C1 segment of cervical spinal cord (tissue), 14 donors: ENCODE results near the gene PRKAR2B.
"Not testable (repeated sequence)": the region's sequence is repeated elsewhere in the genome, so short reads cannot be mapped to it uniquely, and the experiment has no call there.

Source experiments
- DNase-seq, 14 donors: peaks; one replicate each; lab custom pipeline; 2025; lab: John Stamatoyannopoulos, UW

The PRKAR2B gene

DNA sequence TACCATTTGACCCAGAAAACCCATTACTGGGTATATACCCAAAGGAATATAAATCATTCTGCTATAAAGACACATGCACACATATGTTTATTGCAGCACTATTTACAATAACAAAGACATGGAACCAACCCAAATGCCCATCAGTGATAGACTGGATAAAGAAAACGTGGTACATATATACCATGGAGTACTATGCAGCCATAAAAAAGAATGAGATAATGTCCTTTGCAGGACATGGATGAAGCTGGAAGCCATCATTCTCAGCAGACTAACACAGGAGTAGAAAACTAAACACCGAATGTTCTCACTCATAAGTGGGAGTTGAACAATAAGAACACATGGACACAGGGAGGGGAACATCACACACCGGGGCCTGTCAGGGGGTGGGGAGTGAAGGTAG, 111.2 kb downstream of the PRKAR2B start:
- DNase-seq = not testable (repeated sequence)

- no peak for DNase-seq
Measured at GRCh38 chr7:107157091-107157490, 112.6 kb downstream of the PRKAR2B start.

- no peak for DNase-seq
Measured at GRCh38 chr7:107158028-107158427, 113.5 kb downstream of the PRKAR2B start.

DNA sequence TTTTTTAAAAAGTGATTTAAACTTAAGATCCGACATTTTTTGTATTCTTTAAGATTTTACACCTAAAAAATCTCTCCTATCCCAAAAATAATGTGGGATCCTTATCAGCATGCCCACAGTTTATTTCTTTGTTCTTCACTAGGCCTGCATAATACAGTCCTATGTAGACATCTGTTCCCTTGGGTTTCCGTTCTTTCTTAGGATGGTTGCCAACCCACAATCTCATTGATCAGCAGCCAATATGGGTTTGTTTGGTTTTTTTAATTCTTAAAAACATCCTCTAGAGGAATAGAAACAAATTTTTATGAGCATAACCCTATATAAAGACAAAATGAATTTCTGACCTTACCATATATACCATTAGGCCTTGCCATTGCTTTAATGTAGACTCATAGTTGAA, 115.9 kb downstream of the PRKAR2B start:
- DNase-seq = no peak

DNA sequence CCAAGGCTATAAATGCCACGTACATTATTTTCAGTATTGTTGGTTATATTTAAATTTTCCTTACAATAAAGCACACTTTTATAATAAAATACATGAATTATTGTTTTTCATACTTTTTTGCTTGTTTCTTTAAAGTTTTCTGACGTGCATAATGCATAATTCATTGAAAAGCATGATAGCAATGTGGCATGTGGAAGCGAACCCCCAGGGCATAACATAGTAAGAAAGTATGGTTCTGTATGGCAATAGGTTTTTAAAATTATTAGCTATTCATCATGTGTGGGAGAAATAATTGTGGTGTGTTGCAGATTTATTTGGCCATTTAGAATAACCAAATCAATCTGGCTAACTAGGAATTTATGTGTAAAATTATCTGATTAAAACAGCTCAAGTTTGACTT, 116.9 kb downstream of the PRKAR2B start:
- DNase-seq = no peak

GRCh38 chr7:107162475-107162874, 118.0 kb downstream of the PRKAR2B start:
- DNase-seq = no peak

DNA sequence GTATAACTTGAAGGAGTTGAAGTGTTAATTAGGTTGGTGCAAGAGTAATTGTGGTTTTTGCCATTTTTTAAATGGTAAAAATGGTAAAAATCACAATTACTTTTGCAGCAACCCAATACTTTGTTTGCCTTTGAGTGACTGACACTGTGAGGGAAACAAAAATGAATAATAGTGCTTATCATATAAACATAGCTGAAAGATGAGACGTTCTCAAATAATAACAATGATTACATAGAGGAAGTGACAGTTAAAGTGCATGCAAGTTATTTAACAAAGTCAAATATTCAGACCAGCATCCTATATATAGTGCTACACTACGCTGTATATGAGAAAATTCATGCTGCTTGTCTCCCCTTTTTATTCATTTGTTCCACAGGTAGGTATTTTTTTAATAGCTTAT, 119.6 kb downstream of the PRKAR2B start:
- no peak for DNase-seq

DNA sequence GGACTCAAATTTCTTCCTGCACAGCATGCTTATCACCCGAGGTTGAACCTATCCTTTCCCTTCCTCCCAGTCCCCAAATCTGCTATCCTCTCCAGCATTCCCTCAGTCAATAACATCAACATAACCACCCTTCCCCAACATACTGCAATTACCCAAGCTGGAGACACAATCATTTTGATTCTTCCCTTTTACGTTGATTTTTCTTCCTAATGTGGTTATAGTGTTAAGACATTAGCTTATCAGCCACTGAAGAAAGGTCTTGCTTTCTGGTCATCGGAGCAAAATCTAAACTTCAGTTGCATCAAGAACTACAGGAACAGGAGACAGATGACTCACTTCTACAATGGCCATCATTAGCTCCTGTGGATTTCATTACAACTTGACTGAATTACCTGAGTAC, 120.8 kb downstream of the PRKAR2B start:
- DNase-seq = no peak

GRCh38 chr7:107166736-107167426, 122.4 kb downstream of the PRKAR2B start:
- no peak for DNase-seq

DNA sequence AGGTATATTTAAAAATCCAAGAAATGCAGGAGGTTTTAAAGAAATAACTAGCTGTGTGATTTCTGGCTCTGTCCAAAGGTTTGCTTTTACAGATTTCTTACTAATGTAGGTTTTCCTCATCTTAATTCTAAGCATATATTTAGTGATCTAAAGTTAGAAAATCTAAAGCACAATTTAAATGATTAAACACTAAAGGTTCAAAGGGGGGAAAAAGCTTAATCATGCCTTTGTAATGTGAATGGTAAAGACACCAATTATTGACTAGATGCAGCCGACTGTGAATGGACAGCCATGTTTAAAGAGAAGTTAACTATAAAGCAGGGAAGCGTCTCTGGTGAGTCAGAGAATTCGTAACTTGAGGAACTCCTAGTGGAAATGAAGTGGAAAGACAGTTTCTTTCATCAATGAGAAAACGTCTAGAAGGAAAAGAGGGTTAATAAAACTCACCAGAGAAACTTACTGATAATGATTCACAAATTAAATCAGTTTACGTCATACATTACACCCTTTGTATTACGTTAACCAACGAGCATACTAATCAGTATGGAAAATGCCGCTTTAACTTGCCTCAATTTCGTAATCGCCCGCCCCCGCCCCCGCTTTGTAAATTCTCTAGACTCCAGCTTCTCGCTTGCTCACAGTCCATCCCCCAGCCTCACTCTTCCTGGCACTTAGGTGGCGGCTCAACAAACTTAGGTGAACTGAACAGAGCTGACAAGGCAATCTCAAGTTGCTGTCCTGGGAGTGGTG, 123.2 kb downstream of the PRKAR2B start:
- DNase-seq = peak in 2 of 14 donors; percentile 27 to 76

- peak; percentile 81 to 100 (median 99) for DNase-seq
Measured at GRCh38 chr7:107168233-107169119, 124.0 kb downstream of the PRKAR2B start, which contains the start of gene HBP1. Gene HBP1, plus strand, starts transcription at chr7:107169003. Its CDS starts 10,891 bp downstream, at chr7:107179894.

DNA sequence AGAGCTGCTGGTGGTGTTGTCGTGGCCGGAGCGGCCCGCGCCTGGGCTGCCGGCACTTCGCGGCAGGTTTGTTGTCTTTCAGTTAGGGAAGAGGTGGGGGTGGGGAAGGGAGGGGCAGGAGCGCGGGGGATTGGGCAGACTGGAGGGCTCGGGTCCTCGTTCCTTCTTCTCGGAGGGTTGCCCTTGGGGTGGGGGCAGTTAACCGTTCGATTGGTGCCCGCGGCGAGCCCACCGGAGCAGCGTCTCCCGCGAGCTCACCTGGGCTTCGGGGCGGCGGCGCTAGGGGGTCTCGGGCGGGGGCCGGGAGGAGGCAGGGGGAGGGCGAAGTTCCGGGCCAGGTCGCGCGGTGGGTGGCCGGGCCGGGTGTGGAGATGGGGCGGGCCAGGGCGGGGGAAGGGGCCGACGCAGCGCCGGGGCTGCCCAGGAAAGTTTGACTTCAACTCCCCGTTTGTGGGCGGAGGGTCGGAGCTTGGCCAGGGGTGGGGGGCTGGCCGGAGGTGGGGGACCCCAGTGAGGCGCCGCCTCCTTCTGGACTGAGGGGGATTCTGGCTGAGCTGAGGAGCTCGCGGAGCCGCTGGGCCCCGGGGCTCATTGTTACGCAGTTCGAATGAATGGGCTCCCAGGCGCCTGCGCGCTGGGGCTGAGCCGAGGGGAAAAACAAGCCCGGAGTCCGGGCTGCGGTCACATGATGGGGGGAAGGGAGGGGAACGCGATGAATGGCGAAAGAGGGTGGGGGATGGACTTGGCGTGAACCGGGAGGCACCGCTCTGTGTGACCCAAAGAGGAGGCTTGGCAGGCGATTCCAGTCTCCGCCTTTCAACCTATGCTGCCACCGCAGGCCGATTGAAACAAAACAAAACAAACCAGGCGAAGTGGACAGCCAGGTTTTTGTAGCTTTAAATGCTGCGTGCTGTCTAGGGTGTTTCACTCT, 124.9 kb downstream of the PRKAR2B start:
- DNase-seq = peak; percentile 73 to 98 (median 96)

DNA sequence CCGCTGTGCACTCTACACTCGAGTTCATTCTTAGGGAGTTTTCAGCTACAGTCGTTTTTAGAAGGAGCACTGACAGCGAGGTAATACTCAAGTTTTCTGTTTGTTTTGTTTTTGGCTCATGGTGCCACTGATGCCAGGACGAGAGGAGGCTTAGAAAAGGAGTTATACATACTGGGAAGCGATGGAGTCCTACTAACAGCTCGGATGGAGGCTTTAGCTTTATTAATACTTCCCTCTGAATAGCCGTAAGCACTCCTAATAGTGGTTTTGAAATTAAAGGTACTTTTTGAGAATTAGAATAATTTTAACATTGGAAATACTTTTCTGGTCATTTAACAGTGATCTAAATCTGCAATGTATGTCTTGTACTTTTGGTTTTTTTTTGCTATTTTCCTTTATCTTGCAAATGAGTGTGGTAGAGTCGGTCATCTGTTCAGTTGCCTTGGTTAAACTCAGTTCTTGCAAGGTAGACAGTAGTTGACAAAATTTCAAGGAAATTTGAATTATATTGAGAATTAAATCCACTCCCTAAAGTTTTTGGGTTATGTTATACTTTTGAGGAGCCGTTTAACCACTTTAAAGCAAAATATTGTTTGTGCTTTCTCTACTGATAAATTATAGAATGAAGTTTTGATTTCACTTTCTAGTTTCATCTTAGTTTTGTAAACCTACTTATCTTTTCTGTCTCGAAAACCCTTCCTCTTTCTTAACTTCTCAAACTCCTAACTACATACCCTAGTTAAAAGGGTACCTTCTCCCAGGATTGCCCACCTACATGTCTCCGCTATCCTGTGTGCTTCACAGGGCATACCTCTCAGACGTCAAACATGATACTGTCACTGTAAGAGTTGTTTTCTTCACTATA, 125.8 kb downstream of the PRKAR2B start:
- DNase-seq = no peak

- no peak for DNase-seq
Measured at GRCh38 chr7:107171496-107171895, 127.0 kb downstream of the PRKAR2B start.

GRCh38 chr7:107172276-107173032, 127.9 kb downstream of the PRKAR2B start:
- no peak for DNase-seq

- no peak for DNase-seq
Measured at GRCh38 chr7:107173191-107173590, 128.7 kb downstream of the PRKAR2B start.

GRCh38 chr7:107173691-107174406, 129.3 kb downstream of the PRKAR2B start:
- DNase-seq = peak in 1 of 14 donors; percentile 5
